IMR-90 (cell line): Measurements from ENCODE around the gene MAFB. TPM values are rescaled to one million over a fixed set of nuclear protein-coding genes. Genes with fewer than 3 reads are reported as not detected.

Experiments used
- ATAC-seq: fragments of 200-7000 bp; cut with Tn5 transposase; 2 replicates; pipeline ENCODE4 v1.9.1; 2020; ENCODE audit warnings: low read depth, mild to moderate bottlenecking, moderate library complexity
- BruUV-seq: library from RNA; stranded (reverse); fragments of 400-500 nt; replicated peaks from 2 replicates; lab custom pipeline; 2021; lab: Mats Ljungman, UMichigan
- CTCF ChIA-PET: fragments of 300-600 bp; formaldehyde crosslinking; extraction: SDS; loops from one replicate; lab custom pipeline; 2021; ENCODE audit warnings: antibody characterized with exemption; lab: Yijun Ruan, JAX
- POLR2A ChIA-PET: fragments of 300-600 bp; sonication (Branson Sonifier 250); formaldehyde crosslinking; loops from one replicate; lab custom pipeline; 2022; ENCODE audit warnings: antibody characterized with exemption; ENCODE audit not compliant: unreplicated experiment; lab: Charles Lee
- DNase-seq: peaks from one replicate; pipeline ENCODE4 v3.0.0; 2013
- H2AFZ ChIP-seq: replicated peaks from 2 replicates; pipeline ENCODE3; 2013; ENCODE audit warnings: low read length, mild to moderate bottlenecking; ENCODE audit not compliant: poor library complexity
- H2AK5ac ChIP-seq: 2 replicates; pipeline ENCODE4 v1.6.1; 2013; ENCODE audit warnings: low read depth, low read length, inconsistent platforms
- H2AK9ac ChIP-seq: replicated peaks from 2 replicates; pipeline ENCODE3; 2013; ENCODE audit warnings: mild to moderate bottlenecking, low read depth, low read length, moderate library complexity; ENCODE audit not compliant: poor library complexity
- H2BK120ac ChIP-seq: 2 replicates; pipeline ENCODE4 v1.6.1; 2013; ENCODE audit warnings: low read depth, low read length, inconsistent platforms
- H2BK15ac ChIP-seq: 3 replicates; pipeline ENCODE4 v1.6.1; 2013; ENCODE audit warnings: low read depth, low read length, inconsistent platforms
- H2BK20ac ChIP-seq: 2 replicates; pipeline ENCODE4 v1.6.1; 2013; ENCODE audit warnings: low read depth, mild to moderate bottlenecking, inconsistent platforms, low read length, moderate library complexity
- H2BK5ac ChIP-seq: 2 replicates; pipeline ENCODE4 v1.6.1; 2013; ENCODE audit warnings: mild to moderate bottlenecking, low read depth, low read length, inconsistent platforms; ENCODE audit not compliant: poor library complexity, severe bottlenecking
- H3K14ac ChIP-seq: replicated peaks from 2 replicates; pipeline ENCODE4 v1.6.1; 2013; ENCODE audit warnings: low read depth, low read length, inconsistent platforms
- H3K18ac ChIP-seq: 2 replicates; pipeline ENCODE4 v1.6.1; 2013; ENCODE audit warnings: low read depth, low read length, control low read depth
- H3K23ac ChIP-seq: 2 replicates; pipeline ENCODE4 v1.6.1; 2013; ENCODE audit warnings: low read depth, low read length, inconsistent platforms
- H3K27ac ChIP-seq: 2 replicates; pipeline ENCODE4 v1.5.1; 2013; ENCODE audit warnings: mild to moderate bottlenecking, control low read depth, low read length; ENCODE audit not compliant: insufficient read depth
- H3K27me3 ChIP-seq: 2 replicates; pipeline ENCODE4 v1.6.1; 2013; ENCODE audit warnings: low read length; ENCODE audit not compliant: control insufficient read depth, insufficient read depth
- H3K36me3 ChIP-seq: 2 replicates; pipeline ENCODE4 v1.6.1; 2013; ENCODE audit warnings: low read length, mixed read lengths; ENCODE audit not compliant: control insufficient read depth, insufficient read depth
- H3K4ac ChIP-seq: 2 replicates; pipeline ENCODE4 v1.6.1; 2013; ENCODE audit warnings: low read depth, low read length, inconsistent platforms
- H3K4me1 ChIP-seq: 2 replicates; pipeline ENCODE4 v1.6.1; 2013; ENCODE audit warnings: low read length, mixed read lengths; ENCODE audit not compliant: control insufficient read depth, insufficient read depth
- H3K4me2 ChIP-seq: 2 replicates; pipeline ENCODE4 v1.6.1; 2013; ENCODE audit warnings: low read depth, mild to moderate bottlenecking, control low read depth, low read length, moderate library complexity
- H3K4me3 ChIP-seq: 2 replicates; pipeline ENCODE4 v1.5.1; 2013; ENCODE audit warnings: low read depth, mild to moderate bottlenecking, control low read depth, low read length, moderate library complexity; ENCODE audit not compliant: insufficient read depth
- H3K56ac ChIP-seq: 2 replicates; pipeline ENCODE4 v1.6.1; 2013; ENCODE audit warnings: low read length, inconsistent platforms; ENCODE audit not compliant: insufficient read depth; ENCODE audit errors: extremely low read depth
- H3K79me1 ChIP-seq, 2 experiments: 2 replicates each; pipeline ENCODE4 v1.6.1; 2013; ENCODE audit warnings: low read length in 2 of 2, inconsistent platforms in 1 of 2, low read depth in 1 of 2
- H3K9ac ChIP-seq: 2 replicates; pipeline ENCODE4 v1.6.1; 2013; ENCODE audit warnings: low read depth, low read length, control low read depth
- H3K9me1 ChIP-seq: 2 replicates; pipeline ENCODE4 v1.6.1; 2013; ENCODE audit warnings: low read length, inconsistent platforms; ENCODE audit not compliant: insufficient read depth
- H3K9me3 ChIP-seq: 2 replicates; pipeline ENCODE4 v1.6.1; 2013; ENCODE audit warnings: low read length; ENCODE audit not compliant: control insufficient read depth, insufficient read depth
- H4K20me1 ChIP-seq: 2 replicates; pipeline ENCODE4 v1.6.1; 2013; ENCODE audit warnings: low read length, inconsistent platforms; ENCODE audit not compliant: insufficient read depth
- H4K5ac ChIP-seq: 2 replicates; pipeline ENCODE4 v1.6.1; 2013; ENCODE audit warnings: mild to moderate bottlenecking, low read depth, low read length, control low read depth
- H4K8ac ChIP-seq, 2 experiments: 2 replicates each; pipeline ENCODE4 v1.6.1; 2013; ENCODE audit warnings: low read depth in 2 of 2, low read length in 2 of 2, control low read depth in 1 of 2, inconsistent platforms in 1 of 2
- H4K91ac ChIP-seq: 2 replicates; pipeline ENCODE4 v1.6.1; 2013; ENCODE audit warnings: low read depth, low read length, inconsistent platforms; ENCODE audit not compliant: insufficient read depth
- CHD1 ChIP-seq: IDR thresholded peaks from 2 replicates; pipeline ENCODE4 v1.6.1; 2012; ENCODE audit warnings: low read depth, low read length, improper control_type of control experiment
- FOS ChIP-seq: fragments of 150-350 bp; IDR thresholded peaks from 2 replicates; pipeline ENCODE4 v1.6.1; 2016; ENCODE audit warnings: low read depth, low read length
- MAFK ChIP-seq: IDR thresholded peaks from 2 replicates; pipeline ENCODE4 v1.6.1; 2012; ENCODE audit warnings: low read depth, low read length, improper control_type of control experiment
- MAZ ChIP-seq: IDR thresholded peaks from 2 replicates; pipeline ENCODE4 v1.6.1; 2012; ENCODE audit warnings: low read depth, mild to moderate bottlenecking, low read length, improper control_type of control experiment, moderate library complexity, borderline replicate concordance
- MXI1 ChIP-seq: IDR thresholded peaks from 2 replicates; pipeline ENCODE4 v1.6.1; 2012; ENCODE audit warnings: low read depth, mild to moderate bottlenecking, low read length, moderate library complexity, borderline replicate concordance
- NFE2L2 ChIP-seq: fragments of 150-350 bp; IDR thresholded peaks from 2 replicates; pipeline ENCODE4 v1.6.1; 2016; ENCODE audit warnings: low read depth, mild to moderate bottlenecking, low read length
- POLR2A ChIP-seq: IDR thresholded peaks from 2 replicates; pipeline ENCODE4 v1.6.1; 2012; ENCODE audit warnings: mild to moderate bottlenecking, low read depth, low read length
- RAD21 ChIP-seq: IDR thresholded peaks from 2 replicates; pipeline ENCODE4 v1.6.1; 2012; ENCODE audit warnings: low read length, improper control_type of control experiment
- RCOR1 ChIP-seq: IDR thresholded peaks from 2 replicates; pipeline ENCODE4 v1.6.1; 2012; ENCODE audit warnings: mild to moderate bottlenecking, low read length, improper control_type of control experiment; ENCODE audit not compliant: insufficient replicate concordance
- RFX5 ChIP-seq: IDR thresholded peaks from 2 replicates; pipeline ENCODE4 v1.8.0; 2012; ENCODE audit warnings: low read depth, mild to moderate bottlenecking, low read length, moderate library complexity
- SMC3 ChIP-seq: fragments of 150-350 bp; IDR thresholded peaks from 2 replicates; pipeline ENCODE4 v1.6.1; 2016; ENCODE audit warnings: low read depth, mild to moderate bottlenecking, antibody characterized with exemption, low read length, moderate library complexity
- WGBS, 2 experiments: methylation state at CpG; one replicate each; pipeline versions ENCODE4 v1.1.5 to v1.1.7; 2013; ENCODE audit warnings: missing lambda C conversion rate in 2 of 2; ENCODE audit not compliant: insufficient read length in 1 of 2; ENCODE audit errors: extremely low coverage in 2 of 2; 5-methylcytosine and 5-hydroxymethylcytosine counted together
- dilution Hi-C: fragments of 300-500 bp; cut with HindIII; formaldehyde crosslinking; loops from one replicate; pipeline ENCODE4 v1.14.3; 2018; ENCODE audit warnings: low sequenced_read_pairs; ENCODE audit not compliant: unreplicated experiment
- in situ Hi-C: fragments of 300-500 bp; cut with MboI; formaldehyde crosslinking; loops from 3 replicates; pipeline ENCODE4 v1.14.3; 2019; ENCODE audit warnings: low sequenced_read_pairs, inconsistent platforms, mixed read lengths
- intact Hi-C: fragments of 100-400 bp; cut with micrococcal nuclease; formaldehyde crosslinking; loops from 2 replicates; pipeline ENCODE4 v1.10.0; 2022
- polyA plus RNA-seq, 3 experiments: library from polyadenylated mRNA; depleted of rRNA; stranded (reverse); fragments of >200 nt; gene quantifications; 2 replicates each; pipeline ENCODE4 v1.2.3, GENCODE V29; 2012; ENCODE audit warnings: low replicate concordance in 1 of 3
- total RNA-seq: library from RNA; depleted of rRNA; stranded (reverse); fragments of >200 nt; gene quantifications from 2 replicates; pipeline ENCODE4 v1.2.3, GENCODE V29; 2012
- TF ChIP-seq, protein P1 (sequence below): fragments of 150-350 bp; IDR thresholded peaks from 2 replicates; pipeline ENCODE4 v1.6.1; 2017; ENCODE audit warnings: mild to moderate bottlenecking, antibody characterized with exemption, low read length, low read depth

The MAFB gene
- total and polyA plus RNA-seq, 2 of the 4 experiments (the other 2 are of a cell fraction) = 0.07 TPM; not detected in 1

DNA sequence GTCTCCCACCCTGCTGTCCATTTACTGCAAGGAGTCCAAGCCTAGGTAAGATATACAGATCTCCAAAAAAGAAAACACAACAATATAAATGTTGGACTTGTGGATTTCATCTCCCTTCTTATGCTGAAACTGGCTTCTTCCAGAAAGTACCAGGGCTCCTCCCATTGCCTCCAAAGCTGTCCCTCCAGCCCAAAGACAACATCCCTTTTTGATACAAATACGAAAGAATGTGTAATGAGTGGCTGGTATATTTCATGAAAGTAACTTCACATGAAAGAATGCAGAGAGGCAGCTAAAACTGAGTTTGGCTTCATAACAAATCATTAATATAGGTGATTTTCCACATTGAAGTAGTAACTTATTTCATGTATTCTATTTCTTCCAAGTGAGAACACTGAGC is 7.9 kb downstream of the MAFB start:
- no CpG with 5 or more reads among the region's 1 CpG for WGBS, 2 experiments
- ChIA-PET POLR2A (no interaction called here), CTCF (no interaction called here)
- H4K8ac ChIP-seq = no peak overlapping the region
- H2BK15ac ChIP-seq = no peak overlapping the region
- H3K4me1 ChIP-seq = no peaks in the 10 kb centered on the region; the same call in 1 of the 2 replicates
- no peak overlapping the region for H4K5ac ChIP-seq
- no peak overlapping the region for H3K23ac ChIP-seq
- in situ Hi-C loops (loop anchor here (25.0 kb wide), 1 partner anchor 794 kb away; no protein-coding TSS in a partner anchor), dilution Hi-C loops (no loop called here), intact Hi-C loops (no loop called here)
- H3K9ac ChIP-seq = no peak overlapping the region
- no peak overlapping the region for H3K14ac ChIP-seq
- H3K9me1 ChIP-seq = no peaks in the 10 kb centered on the region
- no peak overlapping the region for H3K4me2 ChIP-seq
- no peak overlapping the region for H3K56ac ChIP-seq
- H2BK20ac ChIP-seq = no peak overlapping the region
- no peak overlapping the region for H2AK5ac ChIP-seq
- DNase-seq (no peak), ATAC-seq (no peak)
- no peaks in the 10 kb centered on the region for H3K9me3 ChIP-seq
- no peaks in the 10 kb centered on the region for H3K36me3 ChIP-seq
- no peak overlapping the region for H2BK120ac ChIP-seq
- BruUV-seq = no TSS peak
- TF ChIP-seq FOS (no peak), CHD1 (no peak), RFX5 (no peak), NFE2L2 (no peak), RAD21 (no peak), RCOR1 (no peak), MXI1 (no peak), MAFK (no peak), MAZ (no peak), POLR2A (no peak), SMC3 (no peak)
- TF ChIP-seq, protein P1, sequence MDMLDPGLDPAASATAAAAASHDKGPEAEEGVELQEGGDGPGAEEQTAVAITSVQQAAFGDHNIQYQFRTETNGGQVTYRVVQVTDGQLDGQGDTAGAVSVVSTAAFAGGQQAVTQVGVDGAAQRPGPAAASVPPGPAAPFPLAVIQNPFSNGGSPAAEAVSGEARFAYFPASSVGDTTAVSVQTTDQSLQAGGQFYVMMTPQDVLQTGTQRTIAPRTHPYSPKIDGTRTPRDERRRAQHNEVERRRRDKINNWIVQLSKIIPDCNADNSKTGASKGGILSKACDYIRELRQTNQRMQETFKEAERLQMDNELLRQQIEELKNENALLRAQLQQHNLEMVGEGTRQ = no peak
- H2AFZ ChIP-seq = no peak overlapping the region
- H4K20me1 ChIP-seq = no peaks in the 10 kb centered on the region
- H2BK5ac ChIP-seq = no peak overlapping the region
- no peak overlapping the region for H3K4me3 ChIP-seq
- no peak overlapping the region for H2AK9ac ChIP-seq
- no peak overlapping the region for H3K27ac ChIP-seq
- H3K4ac ChIP-seq = no peak overlapping the region
- H3K79me1 ChIP-seq = no peaks in the 10 kb centered on the region
- no peak overlapping the region for H3K18ac ChIP-seq
- peaks cover 62% of the 10 kb centered on the region for H3K27me3 ChIP-seq
- H4K91ac ChIP-seq = no peak overlapping the region
